Measurements from ENCODE around the gene CGB3.
"Not testable (repeated sequence)": the region's sequence is repeated elsewhere in the genome, so short reads cannot be mapped to it uniquely, and the experiment has no call there.

DNA sequence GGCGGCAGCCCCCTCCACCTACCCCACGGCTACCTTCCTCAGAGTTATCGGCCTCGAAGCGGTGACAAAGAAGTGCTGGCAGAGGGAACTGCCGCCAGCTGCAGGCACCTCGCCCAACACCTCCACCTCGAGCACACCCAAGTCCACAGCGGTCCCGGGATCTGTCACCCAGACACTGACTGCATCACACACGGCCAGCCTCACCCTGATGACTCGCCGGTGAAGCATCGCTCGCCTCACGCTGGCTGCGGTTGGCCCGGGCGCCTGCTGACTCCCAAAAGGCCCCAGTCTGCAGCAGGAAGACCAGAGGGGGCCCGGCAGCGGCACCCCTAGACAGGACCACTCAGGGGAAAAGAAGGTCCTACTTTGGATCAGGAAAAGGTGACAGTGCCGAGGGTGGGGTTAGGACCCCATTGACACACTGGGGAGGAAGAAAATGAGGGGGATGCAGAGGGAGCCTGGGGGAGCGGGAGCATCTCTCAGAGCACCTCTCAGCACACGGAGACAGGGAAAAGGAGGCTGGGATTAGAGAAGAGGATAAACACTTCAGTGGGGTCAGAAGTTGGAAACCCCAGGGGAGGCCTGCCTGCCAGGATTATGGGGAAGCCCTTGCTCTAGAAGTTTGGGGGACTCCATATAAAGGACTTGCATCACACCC is 26.4 kb upstream of the CGB3 start:
- TF ChIP-seq EZH2, CTCF, EZH2phosphoT487 (IDR thresholded peaks at IDR 0.05): not testable (repeated sequence)
